SK-N-MC (cell line): ENCODE results near the gene CTCFL.

Experiments used
- DNase-seq: peaks from one replicate; pipeline ENCODE4 v3.0.0-alpha.2; 2011; ENCODE audit warnings: low read depth, low spot score
- H3K27ac ChIP-seq: fragments of 200-600 bp; sonication (generic); 2 replicates; pipeline ENCODE4 v1.5.1; 2016; ENCODE audit warnings: mixed run types
- H3K36me3 ChIP-seq: fragments of 200-600 bp; sonication (generic); 2 replicates; pipeline ENCODE4 v1.6.1; 2017; ENCODE audit warnings: antibody characterized with exemption, low read length, mixed read lengths; ENCODE audit not compliant: insufficient read depth
- H3K4me3 ChIP-seq: fragments of 200-600 bp; sonication (generic); 2 replicates; pipeline ENCODE4 v1.5.1; 2016
- H3K9ac ChIP-seq: fragments of 200-600 bp; sonication (generic); 2 replicates; pipeline ENCODE4 v1.8.0; 2017; ENCODE audit warnings: mixed run types, mixed read lengths; ENCODE audit not compliant: insufficient read length
- H3K9me3 ChIP-seq: fragments of 200-600 bp; sonication (generic); 2 replicates; pipeline ENCODE4 v1.6.1; 2017; ENCODE audit warnings: low read depth, mild to moderate bottlenecking, antibody characterized with exemption, low read length, moderate library complexity, mixed read lengths
- EZH2 ChIP-seq: fragments of 200-600 bp; sonication (generic); IDR thresholded peaks from one replicate; pipeline ENCODE4 v1.6.1; 2017; ENCODE audit warnings: antibody characterized with exemption
- FOXP2 ChIP-seq: optimal IDR thresholded peaks from 2 replicates; pipeline ENCODE3; 2011; ENCODE audit warnings: mild to moderate bottlenecking, moderate library complexity; ENCODE audit not compliant: insufficient read depth; ENCODE audit errors: extremely low read length, control extremely low read depth
- POLR2AphosphoS5 ChIP-seq: IDR thresholded peaks from 2 replicates; pipeline ENCODE4 v1.6.1; 2012; ENCODE audit warnings: mild to moderate bottlenecking, low read depth, low read length, borderline replicate concordance

Gene CTCFL

GRCh38 chr20:57480444-57481160, 44.3 kb downstream of the CTCFL start:
- no peak overlapping the region for H3K4me3 ChIP-seq
- no peaks in the 10 kb centered on the region for H3K36me3 ChIP-seq
- DNase-seq = no peak
- TF ChIP-seq FOXP2 (no peak), EZH2 (no peak), POLR2AphosphoS5 (no peak)
- peak overlapping the region; percentile 30 for H3K27ac ChIP-seq
- no peak overlapping the region for H3K9ac ChIP-seq
- no peaks in the 10 kb centered on the region for H3K9me3 ChIP-seq

GRCh38 chr20:57479196-57479595, 45.7 kb downstream of the CTCFL start:
- no peak overlapping the region for H3K27ac ChIP-seq
- H3K9me3 ChIP-seq = no peaks in the 10 kb centered on the region
- no peak for TF ChIP-seq FOXP2
- TF ChIP-seq POLR2AphosphoS5 = no peak
- TF ChIP-seq EZH2 = no peak
- no peak for DNase-seq
- H3K9ac ChIP-seq = no peak overlapping the region
- no peaks in the 10 kb centered on the region for H3K36me3 ChIP-seq
- no peak overlapping the region for H3K4me3 ChIP-seq

- H3K4me3 ChIP-seq = no peak overlapping the region
- H3K9me3 ChIP-seq = no peaks in the 10 kb centered on the region
- H3K36me3 ChIP-seq = no peaks in the 10 kb centered on the region
- no peak overlapping the region for H3K27ac ChIP-seq
- no peak for DNase-seq
- no peak for TF ChIP-seq EZH2
- no peak for TF ChIP-seq FOXP2
- no peak for TF ChIP-seq POLR2AphosphoS5
- no peak overlapping the region for H3K9ac ChIP-seq
These were observed 46.8 kb downstream of the CTCFL start for GRCh38 chr20:57478176-57478575.

- TF ChIP-seq POLR2AphosphoS5 (no peak), EZH2 (no peak), FOXP2 (no peak)
- H3K27ac ChIP-seq = no peak overlapping the region
- H3K36me3 ChIP-seq = no peaks in the 10 kb centered on the region
- no peak overlapping the region for H3K9ac ChIP-seq
- no peak for DNase-seq
- no peak overlapping the region for H3K4me3 ChIP-seq
- no peaks in the 10 kb centered on the region for H3K9me3 ChIP-seq
These were observed 48.1 kb downstream of the CTCFL start for GRCh38 chr20:57476641-57477461.

GRCh38 chr20:57476084-57476526, 48.8 kb downstream of the CTCFL start:
- Histone ChIP-seq H3K36me3 (no peaks in the 10 kb centered on the region), H3K4me3 (no peak overlapping the region), H3K27ac (no peak overlapping the region), H3K9ac (no peak overlapping the region), H3K9me3 (no peaks in the 10 kb centered on the region)
- no peak for DNase-seq
- TF ChIP-seq EZH2 (no peak), POLR2AphosphoS5 (no peak), FOXP2 (no peak)

GRCh38 chr20:57475388-57476083, 49.4 kb downstream of the CTCFL start:
- Histone ChIP-seq H3K36me3 (no peaks in the 10 kb centered on the region), H3K9me3 (no peaks in the 10 kb centered on the region), H3K9ac (no peak overlapping the region), H3K4me3 (no peak overlapping the region), H3K27ac (no peak overlapping the region)
- TF ChIP-seq FOXP2 (no peak), EZH2 (no peak), POLR2AphosphoS5 (no peak)
- DNase-seq = no peak

GRCh38 chr20:57474816-57475215, 50.1 kb downstream of the CTCFL start:
- no peak for DNase-seq
- no peak overlapping the region for H3K9ac ChIP-seq
- no peak overlapping the region for H3K27ac ChIP-seq
- TF ChIP-seq FOXP2 = no peak
- TF ChIP-seq POLR2AphosphoS5 = no peak
- no peak for TF ChIP-seq EZH2
- no peaks in the 10 kb centered on the region for H3K36me3 ChIP-seq
- H3K9me3 ChIP-seq = no peaks in the 10 kb centered on the region
- no peak overlapping the region for H3K4me3 ChIP-seq

- DNase-seq = no peak
- no peaks in the 10 kb centered on the region for H3K9me3 ChIP-seq
- H3K9ac ChIP-seq = no peak overlapping the region
- no peak overlapping the region for H3K4me3 ChIP-seq
- TF ChIP-seq EZH2 = no peak
- TF ChIP-seq POLR2AphosphoS5 = no peak
- no peak for TF ChIP-seq FOXP2
- no peaks in the 10 kb centered on the region for H3K36me3 ChIP-seq
- H3K27ac ChIP-seq = no peak overlapping the region
These were observed 50.7 kb downstream of the CTCFL start for GRCh38 chr20:57474205-57474604.
